NCI-H2081 (cell line): ENCODE data around the gene RXFP2.

Source experiments
- DNase-seq, 2 experiments: peaks; one replicate each; lab custom pipeline; 2025; lab: John Stamatoyannopoulos, UW

RXFP2 gene

GRCh38 chr13:31826521-31826920 lies 87.2 kb downstream of the RXFP2 start:
- DNase-seq = no peak

- no peak for DNase-seq
Measured at GRCh38 chr13:31827707-31828106, 88.4 kb downstream of the RXFP2 start.

- peak in 1 of 2 experiments; percentile 78 for DNase-seq
Measured at GRCh38 chr13:31835932-31836331, 96.6 kb downstream of the RXFP2 start.

GRCh38 chr13:31843044-31843443 lies 103.7 kb downstream of the RXFP2 start:
- no peak for DNase-seq

GRCh38 chr13:31846182-31846938 lies 107.0 kb downstream of the RXFP2 start:
- DNase-seq = peak; percentile 83 to 91

GRCh38 chr13:31846961-31847752 lies 107.8 kb downstream of the RXFP2 start:
- no peak for DNase-seq

- no peak for DNase-seq
Measured at GRCh38 chr13:31848621-31849020, 109.3 kb downstream of the RXFP2 start.

GRCh38 chr13:31849206-31849605 lies 109.9 kb downstream of the RXFP2 start:
- DNase-seq = no peak

GRCh38 chr13:31850041-31850555 lies 110.8 kb downstream of the RXFP2 start:
- DNase-seq = peak; percentile 13 to 64

GRCh38 chr13:31851216-31851615 lies 111.9 kb downstream of the RXFP2 start:
- DNase-seq = no peak
